ENCODE results near the gene THPO.

GRCh38 chr3:184337981-184338380 is 40.0 kb downstream of the THPO start:
- TF ChIP-seq, protein P1, sequence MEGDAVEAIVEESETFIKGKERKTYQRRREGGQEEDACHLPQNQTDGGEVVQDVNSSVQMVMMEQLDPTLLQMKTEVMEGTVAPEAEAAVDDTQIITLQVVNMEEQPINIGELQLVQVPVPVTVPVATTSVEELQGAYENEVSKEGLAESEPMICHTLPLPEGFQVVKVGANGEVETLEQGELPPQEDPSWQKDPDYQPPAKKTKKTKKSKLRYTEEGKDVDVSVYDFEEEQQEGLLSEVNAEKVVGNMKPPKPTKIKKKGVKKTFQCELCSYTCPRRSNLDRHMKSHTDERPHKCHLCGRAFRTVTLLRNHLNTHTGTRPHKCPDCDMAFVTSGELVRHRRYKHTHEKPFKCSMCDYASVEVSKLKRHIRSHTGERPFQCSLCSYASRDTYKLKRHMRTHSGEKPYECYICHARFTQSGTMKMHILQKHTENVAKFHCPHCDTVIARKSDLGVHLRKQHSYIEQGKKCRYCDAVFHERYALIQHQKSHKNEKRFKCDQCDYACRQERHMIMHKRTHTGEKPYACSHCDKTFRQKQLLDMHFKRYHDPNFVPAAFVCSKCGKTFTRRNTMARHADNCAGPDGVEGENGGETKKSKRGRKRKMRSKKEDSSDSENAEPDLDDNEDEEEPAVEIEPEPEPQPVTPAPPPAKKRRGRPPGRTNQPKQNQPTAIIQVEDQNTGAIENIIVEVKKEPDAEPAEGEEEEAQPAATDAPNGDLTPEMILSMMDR (IDR thresholded peaks at IDR 0.05; ENCODE audit: low read length): no peak
- no peak for TF ChIP-seq EZH2 (IDR thresholded peaks at IDR 0.05; ENCODE audit: borderline replicate concordance, low read length)
